BLaER1 treated with 17β-estradiol and CSF1 and Interleukin-3, amounts not matched to agents 10 nM and 100 nM (cell line): ENCODE results near the gene UBXN11.
A peak's percentile ranks its signal among the peaks of the same experiment; 100 is the strongest.

Source experiments
- H3K27ac ChIP-seq, 11 experiments: shearing (Covaris generic); formaldehyde crosslinking; 2 replicates each; pipeline ENCODE4 v1.8.1; 2022
- H3K27me3 ChIP-seq, 11 experiments: shearing (Covaris generic); formaldehyde crosslinking; 2 replicates each; pipeline ENCODE4 v1.8.1; 2022
- H3K36me3 ChIP-seq, 11 experiments: shearing (Covaris generic); formaldehyde crosslinking; 2 replicates each; pipeline ENCODE4 v1.8.1; 2022
- H3K4me1 ChIP-seq, 10 experiments: shearing (Covaris generic); formaldehyde crosslinking; 2 replicates each; pipeline ENCODE4 v1.8.1; 2022
- H3K4me2 ChIP-seq, 11 experiments: shearing (Covaris generic); formaldehyde crosslinking; 2 replicates each; pipeline ENCODE4 v1.8.1; 2022
- H3K4me3 ChIP-seq, 10 experiments: shearing (Covaris generic); formaldehyde crosslinking; 2 replicates each; pipeline ENCODE4 v1.8.1; 2022
- H3K9ac ChIP-seq, 11 experiments: shearing (Covaris generic); formaldehyde crosslinking; 2 replicates each; pipeline ENCODE4 v1.8.1; 2022
- H3K9me3 ChIP-seq, 11 experiments: shearing (Covaris generic); formaldehyde crosslinking; replicated peaks in 1 of 11; 2 replicates each; pipeline ENCODE4 v1.8.1; 2022
- H4K20me1 ChIP-seq, 11 experiments: shearing (Covaris generic); formaldehyde crosslinking; 2 replicates each; pipeline ENCODE4 v1.8.1; 2022
- Cebpa-rat ChIP-seq, 11 experiments: shearing (Covaris generic); IDR thresholded peaks; 2 replicates each; pipeline ENCODE4 v1.8.1; 2022

The UBXN11 gene

GRCh38 chr1:26327956-26328362, 21.5 kb upstream of the UBXN11 start:
- Histone ChIP-seq H4K20me1 (no peaks in the 10 kb centered on the region), H3K9me3 (no peaks in the 10 kb centered on the region), H3K4me1 (no peaks in the 10 kb centered on the region; a peak in 1 of 20 replicates), H3K27ac (no peak overlapping the region), H3K27me3 (no peaks in the 10 kb centered on the region), H3K36me3 (no peaks in the 10 kb centered on the region; a peak in 1 of 22 replicates), H3K4me3 (no peak overlapping the region), H3K9ac (0 out of 22 replicates have a peak overlapping the region, but pooled peaks of 1 of the 11 experiments have one; percentile 10), H3K4me2 (no peak overlapping the region)
- TF ChIP-seq Cebpa-rat (IDR thresholded peaks at IDR 0.05) = no peak

DNA sequence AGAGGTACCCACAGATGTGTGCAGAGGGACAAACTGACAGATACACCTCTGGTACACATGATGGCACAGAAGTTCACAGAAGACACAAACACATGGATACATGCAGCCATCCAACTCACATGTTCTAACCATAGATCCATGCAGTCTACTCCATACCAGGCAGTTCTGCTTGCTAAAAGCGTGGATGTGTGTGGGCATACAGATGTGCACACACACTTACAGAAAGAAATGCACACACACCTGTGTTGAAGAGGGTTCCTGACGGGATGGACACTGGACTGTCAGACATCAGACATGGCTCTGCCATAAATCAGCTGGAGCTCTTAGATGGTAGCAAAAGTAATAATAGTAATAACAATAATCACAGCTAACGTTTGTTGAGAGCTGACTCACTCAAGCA, 18.1 kb upstream of the UBXN11 start:
- Histone ChIP-seq H3K4me2 (no peak overlapping the region), H3K27ac (no peak overlapping the region), H3K4me1 (peaks cover 19 to 27% (median 24%) of the 10 kb centered on the region in 10 experiments), H3K4me3 (no peak overlapping the region), H3K36me3 (peaks cover 0 to 6% (median 0%) of the 10 kb centered on the region in 11 experiments; a peak in 2 of 22 replicates), H3K27me3 (no peaks in the 10 kb centered on the region), H3K9me3 (no peaks in the 10 kb centered on the region), H3K9ac (no peak overlapping the region), H4K20me1 (no peaks in the 10 kb centered on the region)
- no peak for TF ChIP-seq Cebpa-rat (IDR thresholded peaks at IDR 0.05)

- Histone ChIP-seq H3K27ac (no peak overlapping the region), H3K36me3 (peaks cover 0 to 6% (median 0%) of the 10 kb centered on the region in 11 experiments; a peak in 2 of 22 replicates), H3K27me3 (peaks cover 0 to 4% (median 0%) of the 10 kb centered on the region in 11 experiments; a peak in 1 of 22 replicates), H3K9me3 (no peaks in the 10 kb centered on the region), H3K4me1 (peaks cover 31 to 38% (median 36%) of the 10 kb centered on the region in 10 experiments), H3K4me2 (no peak overlapping the region), H4K20me1 (no peaks in the 10 kb centered on the region), H3K9ac (no peak overlapping the region), H3K4me3 (no peak overlapping the region)
- TF ChIP-seq Cebpa-rat (IDR thresholded peaks at IDR 0.05) = no peak
Measured at GRCh38 chr1:26323382-26323781, 16.9 kb upstream of the UBXN11 start.

GRCh38 chr1:26322042-26322331, 15.6 kb upstream of the UBXN11 start:
- Histone ChIP-seq H3K36me3 (peaks cover 0 to 6% (median 0%) of the 10 kb centered on the region in 11 experiments; a peak in 2 of 22 replicates), H3K27me3 (peaks cover 0 to 8% (median 0%) of the 10 kb centered on the region in 11 experiments; a peak in 1 of 22 replicates), H3K9ac (peak overlapping the region; percentile 22 to 74 (median 45); a peak in 17 of 22 replicates), H3K4me3 (no peak overlapping the region), H4K20me1 (no peaks in the 10 kb centered on the region), H3K4me2 (peak overlapping the region in 3 of 11 experiments; percentile 30 to 94 (median 77); a peak in 4 of 22 replicates), H3K4me1 (peaks cover 45 to 52% (median 50%) of the 10 kb centered on the region in 10 experiments), H3K9me3 (no peaks in the 10 kb centered on the region), H3K27ac (peak overlapping the region in 6 of 11 experiments; percentile 8 to 58 (median 40); a peak in 8 of 22 replicates)
- TF ChIP-seq Cebpa-rat (IDR thresholded peaks at IDR 0.05) = no peak

DNA sequence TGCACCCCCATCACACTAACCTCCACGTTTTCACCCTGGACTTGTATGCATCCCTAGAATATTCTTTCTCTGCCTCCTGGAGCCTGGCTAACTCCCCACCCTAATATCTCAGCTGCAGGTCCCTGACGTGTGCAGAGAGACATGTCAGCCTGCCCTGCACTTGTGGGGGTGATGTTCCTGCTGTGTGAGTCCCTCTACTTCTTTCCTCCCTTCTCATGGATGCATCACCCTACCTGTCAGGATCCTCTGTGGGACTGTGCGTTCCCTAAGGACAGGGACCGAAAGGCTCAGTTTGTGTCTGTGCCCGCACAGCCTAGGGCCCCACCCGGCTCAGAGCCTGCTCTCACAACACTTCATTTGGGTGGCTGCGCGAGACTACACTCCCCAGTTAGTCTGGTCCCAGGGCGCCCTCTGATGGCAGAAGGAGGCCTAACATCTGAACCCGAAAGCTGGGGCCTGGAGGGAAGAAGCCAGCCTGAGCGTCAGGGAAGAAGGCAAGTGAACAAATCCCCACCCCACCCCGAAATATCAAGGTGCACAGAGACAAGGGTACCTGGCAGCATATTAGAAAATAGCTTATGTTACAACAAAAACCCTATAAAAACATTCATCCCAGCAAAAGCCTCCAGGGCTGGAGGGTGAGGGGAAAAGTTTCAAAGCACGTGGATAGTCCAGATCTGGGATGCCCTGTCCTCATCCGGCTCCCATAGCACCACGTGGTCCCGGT, 15.0 kb upstream of the UBXN11 start:
- peak overlapping the region; percentile 33 to 75 (median 51); a peak in 20 of 22 replicates for H3K9ac ChIP-seq
- peak overlapping the region in 10 of 11 experiments; percentile 6 to 82 (median 64); a peak in 16 of 22 replicates for H3K27ac ChIP-seq
- peaks cover 50 to 57% (median 55%) of the 10 kb centered on the region in 10 experiments for H3K4me1 ChIP-seq

DNA sequence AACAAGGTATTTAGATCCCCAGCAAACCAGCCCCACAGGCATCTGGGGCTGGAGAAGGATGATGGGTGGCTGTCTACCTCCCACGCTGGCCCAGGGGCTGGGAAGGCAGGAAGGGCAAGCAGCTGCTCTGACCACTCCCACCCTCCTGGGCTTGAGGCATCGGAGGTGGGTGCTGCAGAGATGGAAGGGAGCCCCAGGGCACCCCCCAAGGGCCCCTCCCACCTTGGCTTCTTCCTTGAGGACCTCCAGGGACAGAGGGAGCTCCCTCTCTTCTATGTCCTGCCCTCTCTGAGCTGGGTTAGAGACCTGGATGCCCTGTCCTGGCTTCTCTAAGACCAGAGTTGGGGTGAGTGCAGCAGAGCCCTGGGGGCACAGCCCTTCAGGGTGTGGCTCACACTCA, 14.5 kb upstream of the UBXN11 start:
- Histone ChIP-seq H3K9ac (peak overlapping the region in 9 of 11 experiments; percentile 33 to 75 (median 49); a peak in 17 of 22 replicates), H3K4me1 (peaks cover 56 to 63% (median 61%) of the 10 kb centered on the region in 10 experiments)

More for the DNA sequence above, 15.0 kb upstream of the UBXN11 start:
- TF ChIP-seq Cebpa-rat (IDR thresholded peaks at IDR 0.05) = no peak
- H4K20me1 ChIP-seq = no peaks in the 10 kb centered on the region
- peaks cover 0 to 8% (median 0%) of the 10 kb centered on the region in 11 experiments; a peak in 1 of 22 replicates for H3K27me3 ChIP-seq
- no peaks in the 10 kb centered on the region for H3K9me3 ChIP-seq
- peaks cover 0 to 6% (median 0%) of the 10 kb centered on the region in 11 experiments; a peak in 2 of 22 replicates for H3K36me3 ChIP-seq
- H3K4me2 ChIP-seq = peak overlapping the region; percentile 76 to 98 (median 90)
- peak overlapping the region in 1 of 10 experiments; percentile 28; a peak in 1 of 20 replicates for H3K4me3 ChIP-seq

GRCh38 chr1:26318338-26319064, 12.1 kb upstream of the UBXN11 start:
- H3K27ac ChIP-seq = peak overlapping the region; percentile 53 to 82 (median 74)
- H3K9me3 ChIP-seq = no peaks in the 10 kb centered on the region
- H3K4me1 ChIP-seq = peaks cover 80 to 87% (median 84%) of the 10 kb centered on the region in 10 experiments
- peaks cover 0 to 8% (median 0%) of the 10 kb centered on the region in 11 experiments; a peak in 1 of 22 replicates for H3K27me3 ChIP-seq
- H3K4me3 ChIP-seq = peak overlapping the region; percentile 22 to 70 (median 49); a peak in 19 of 20 replicates
- H3K4me2 ChIP-seq = peak overlapping the region; percentile 76 to 98 (median 90)
- TF ChIP-seq Cebpa-rat (IDR thresholded peaks at IDR 0.05) = no peak
- H3K36me3 ChIP-seq = peaks cover 0 to 6% (median 0%) of the 10 kb centered on the region in 11 experiments; a peak in 2 of 22 replicates
- H3K9ac ChIP-seq = peak overlapping the region; percentile 48 to 75 (median 67)
- no peaks in the 10 kb centered on the region for H4K20me1 ChIP-seq

More for the DNA sequence above, 14.5 kb upstream of the UBXN11 start:
- Histone ChIP-seq H3K4me3 (peak overlapping the region in 1 of 10 experiments; percentile 28; a peak in 2 of 20 replicates), H4K20me1 (no peaks in the 10 kb centered on the region), H3K9me3 (no peaks in the 10 kb centered on the region), H3K27ac (peak overlapping the region in 10 of 11 experiments; percentile 6 to 82 (median 62); a peak in 16 of 22 replicates), H3K4me2 (peak overlapping the region; percentile 76 to 98 (median 90)), H3K36me3 (peaks cover 0 to 6% (median 0%) of the 10 kb centered on the region in 11 experiments; a peak in 2 of 22 replicates), H3K27me3 (peaks cover 0 to 8% (median 0%) of the 10 kb centered on the region in 11 experiments; a peak in 1 of 22 replicates)
- TF ChIP-seq Cebpa-rat (IDR thresholded peaks at IDR 0.05) = no peak

- no peak for TF ChIP-seq Cebpa-rat (IDR thresholded peaks at IDR 0.05)
- Histone ChIP-seq H3K36me3 (peaks cover 0 to 6% (median 0%) of the 10 kb centered on the region in 11 experiments; a peak in 2 of 22 replicates), H3K9ac (peak within 1 kb of the TSS; percentile 48 to 75 (median 67)), H4K20me1 (no peaks in the 10 kb centered on the region), H3K4me3 (peak within 1 kb of the TSS; percentile 22 to 70 (median 49); a peak in 19 of 20 replicates), H3K4me2 (peak within 1 kb of the TSS; percentile 76 to 98 (median 90)), H3K4me1 (peaks cover 83 to 94% (median 91%) of the 10 kb centered on the region in 10 experiments), H3K27me3 (peaks cover 0 to 8% (median 0%) of the 10 kb centered on the region in 11 experiments; a peak in 1 of 22 replicates), H3K9me3 (no peaks in the 10 kb centered on the region), H3K27ac (peak within 1 kb of the TSS; percentile 61 to 82 (median 74))
Measured at GRCh38 chr1:26317612-26318337, 11.3 kb upstream of the UBXN11 start, which contains the start of gene CD52. CD52 (plus strand) TSS chr1:26317958; CDS start chr1:26318018, 60 bp downstream.
